Endothelial cell of umbilical vein (primary cell): ENCODE data around the gene PAK6. TPM values are rescaled to one million over a fixed set of nuclear protein-coding genes. Genes with fewer than 3 reads are reported as not detected.

ENCODE experiments used
- BruUV-seq: library from RNA; stranded (reverse); fragments of 400-500 nt; replicated peaks from 2 replicates; lab custom pipeline; 2021; lab: Mats Ljungman, UMichigan
- CTCF ChIA-PET: fragments of 300-600, 350-600 bp; sonication (Branson Sonifier 250); formaldehyde crosslinking; loops from one replicate; lab custom pipeline; 2021; ENCODE audit warnings: antibody characterized with exemption, inconsistent platforms; lab: Charles Lee
- POLR2A ChIA-PET: fragments of 300-600, 350-600 bp; sonication (Branson Sonifier 250); formaldehyde crosslinking; loops from one replicate; lab custom pipeline; 2021; ENCODE audit warnings: antibody characterized with exemption, inconsistent platforms; lab: Charles Lee
- DNase-seq: peaks from one replicate; pipeline ENCODE4 v3.0.0-alpha.2; 2011; ENCODE audit warnings: low read depth, low spot score
- FAIRE-seq: peaks from 2 replicates; lab custom pipeline; 2011; peaks lifted over from hg19 to GRCh38; lab: Jason Lieb, UNC
- H2AFZ ChIP-seq: 2 replicates; pipeline ENCODE4 v1.6.0; 2012; ENCODE audit warnings: low read depth, low read length, control low read depth, inconsistent platforms
- H3K27ac ChIP-seq: 2 replicates; pipeline ENCODE4 v1.5.1; 2011; ENCODE audit warnings: low read depth, mild to moderate bottlenecking, control low read depth, low read length, moderate library complexity; ENCODE audit not compliant: insufficient read depth
- H3K27me3 ChIP-seq, 2 experiments: 2 replicates each; pipeline versions ENCODE4 v1.6.0 to v1.6.1; 2011; ENCODE audit warnings: low read length in 2 of 2, mixed read lengths in 1 of 2; ENCODE audit not compliant: control insufficient read depth in 2 of 2, insufficient read depth in 2 of 2
- H3K36me3 ChIP-seq, 2 experiments: 2 replicates in 1 of 2; 3 replicates in 1 of 2; pipeline ENCODE4 v1.5.1; 2011; ENCODE audit warnings: low read length in 2 of 2, mild to moderate bottlenecking in 1 of 2, moderate library complexity in 1 of 2; ENCODE audit not compliant: control insufficient read depth in 2 of 2, insufficient read depth in 2 of 2; ENCODE audit errors: extremely low read depth in 1 of 2
- H3K4me1 ChIP-seq: 3 replicates; pipeline ENCODE4 v1.5.1; 2011; ENCODE audit warnings: mild to moderate bottlenecking, low read length; ENCODE audit not compliant: control insufficient read depth, insufficient read depth; ENCODE audit errors: extremely low read depth
- H3K4me2 ChIP-seq: 2 replicates; pipeline ENCODE4 v1.6.1; 2011; ENCODE audit warnings: low read length, control low read depth, mixed read lengths; ENCODE audit not compliant: insufficient read depth
- H3K4me3 ChIP-seq, 3 experiments: fragments of 200-600 bp in 1 of 3; sonication (generic), shearing (Covaris generic) in 1 of 3; replicated peaks in 1 of 3; 2 replicates each; pipeline ENCODE4 v1.5.1; 2011 to 2016; ENCODE audit warnings: control low read depth in 3 of 3, low read length in 3 of 3, mild to moderate bottlenecking in 2 of 3, inconsistent platforms in 1 of 3, low read depth in 1 of 3, moderate library complexity in 1 of 3; ENCODE audit not compliant: insufficient read depth in 1 of 3
- H3K79me2 ChIP-seq: 2 replicates; pipeline ENCODE4 v1.6.0; 2012; ENCODE audit warnings: low read length, inconsistent platforms; ENCODE audit not compliant: control insufficient read depth, insufficient read depth
- H3K9ac ChIP-seq: replicated peaks from 2 replicates; pipeline ENCODE3; 2011; ENCODE audit warnings: low read length, control low read depth; ENCODE audit not compliant: insufficient read depth; ENCODE audit errors: extremely low read depth
- H3K9me1 ChIP-seq: replicated peaks from 3 replicates; pipeline ENCODE4 v1.6.0; 2011; ENCODE audit warnings: mild to moderate bottlenecking, low read length; ENCODE audit not compliant: control insufficient read depth, insufficient read depth; ENCODE audit errors: extremely low read depth
- H3K9me3 ChIP-seq: replicated peaks from 2 replicates; pipeline ENCODE4 v1.5.1; 2012; ENCODE audit warnings: low read length, inconsistent platforms; ENCODE audit not compliant: control insufficient read depth, insufficient read depth
- H4K20me1 ChIP-seq: replicated peaks from 2 replicates; pipeline ENCODE3; 2011; ENCODE audit warnings: mild to moderate bottlenecking, low read length; ENCODE audit not compliant: control insufficient read depth, insufficient read depth; ENCODE audit errors: extremely low read depth
- GATA2 ChIP-seq: IDR thresholded peaks from 2 replicates; pipeline ENCODE4 v1.7.0; 2011; ENCODE audit warnings: low read depth, mild to moderate bottlenecking, moderate library complexity, mixed read lengths, low read length; ENCODE audit not compliant: insufficient read length, insufficient read depth
- JUN ChIP-seq: IDR thresholded peaks from 2 replicates; pipeline ENCODE4 v1.6.1; 2011; ENCODE audit warnings: borderline replicate concordance, low read depth; ENCODE audit not compliant: insufficient read length, insufficient read depth
- MYC ChIP-seq: IDR thresholded peaks from one replicate; pipeline ENCODE4 v1.6.1; 2011; ENCODE audit warnings: mild to moderate bottlenecking, low read depth, low read length
- POLR2A ChIP-seq: IDR thresholded peaks from 2 replicates; pipeline ENCODE4 v1.6.1; 2012; ENCODE audit warnings: low read depth, mild to moderate bottlenecking, control low read depth, low read length
- POLR2AphosphoS5 ChIP-seq: IDR thresholded peaks from 2 replicates; pipeline ENCODE4 v1.6.1; 2012; ENCODE audit warnings: low read depth, mild to moderate bottlenecking, control low read depth, low read length, moderate library complexity; ENCODE audit not compliant: insufficient read depth
- dilution Hi-C: fragments of 300-500 bp; cut with MboI; formaldehyde crosslinking; loops from one replicate; pipeline ENCODE4 v1.15.0; 2019; ENCODE audit warnings: low sequenced_read_pairs; ENCODE audit not compliant: extremely low pct_ligation_motif_present
- intact Hi-C: fragments of 100-400 bp; cut with micrococcal nuclease; formaldehyde crosslinking; loops from one replicate; pipeline ENCODE4 v1.10.0; 2022
- polyA plus RNA-seq, 4 experiments: library from polyadenylated mRNA; depleted of rRNA in 3 of 4; stranded (reverse) in 3 of 4; unstranded in 1 of 4; fragments of >200 nt; gene quantifications; 2 replicates each; pipeline versions ENCODE4 v1.2.1 to v1.2.3, GENCODE V29; 2011 to 2012; ENCODE audit warnings: missing spikeins in 1 of 4
- total RNA-seq: library from RNA; stranded (reverse); gene quantifications from 2 replicates; pipeline ENCODE4 v1.2.3, GENCODE V29; 2021
- TF ChIP-seq, protein P1 (sequence below): IDR thresholded peaks from 2 replicates; pipeline ENCODE4 v1.6.1; 2011; ENCODE audit not compliant: insufficient read depth, insufficient read length
- TF ChIP-seq, protein P2 (sequence below), 2 donors: IDR thresholded peaks; 1 replicate in 1 of 2; 2 replicates in 1 of 2; pipeline ENCODE4 v1.5.1; 2011; ENCODE audit warnings: low read length in 2 of 2, mild to moderate bottlenecking in 2 of 2, moderate library complexity in 2 of 2, control low read depth in 1 of 2, inconsistent platforms in 1 of 2, low read depth in 1 of 2; ENCODE audit not compliant: insufficient read depth in 1 of 2; ENCODE audit errors: extremely low read depth in 1 of 2

Gene PAK6
- total and polyA plus RNA-seq, 2 donors (not counting 3 experiments of a cell fraction or from before 2014, with no cell fraction given) = not detected

DNA sequence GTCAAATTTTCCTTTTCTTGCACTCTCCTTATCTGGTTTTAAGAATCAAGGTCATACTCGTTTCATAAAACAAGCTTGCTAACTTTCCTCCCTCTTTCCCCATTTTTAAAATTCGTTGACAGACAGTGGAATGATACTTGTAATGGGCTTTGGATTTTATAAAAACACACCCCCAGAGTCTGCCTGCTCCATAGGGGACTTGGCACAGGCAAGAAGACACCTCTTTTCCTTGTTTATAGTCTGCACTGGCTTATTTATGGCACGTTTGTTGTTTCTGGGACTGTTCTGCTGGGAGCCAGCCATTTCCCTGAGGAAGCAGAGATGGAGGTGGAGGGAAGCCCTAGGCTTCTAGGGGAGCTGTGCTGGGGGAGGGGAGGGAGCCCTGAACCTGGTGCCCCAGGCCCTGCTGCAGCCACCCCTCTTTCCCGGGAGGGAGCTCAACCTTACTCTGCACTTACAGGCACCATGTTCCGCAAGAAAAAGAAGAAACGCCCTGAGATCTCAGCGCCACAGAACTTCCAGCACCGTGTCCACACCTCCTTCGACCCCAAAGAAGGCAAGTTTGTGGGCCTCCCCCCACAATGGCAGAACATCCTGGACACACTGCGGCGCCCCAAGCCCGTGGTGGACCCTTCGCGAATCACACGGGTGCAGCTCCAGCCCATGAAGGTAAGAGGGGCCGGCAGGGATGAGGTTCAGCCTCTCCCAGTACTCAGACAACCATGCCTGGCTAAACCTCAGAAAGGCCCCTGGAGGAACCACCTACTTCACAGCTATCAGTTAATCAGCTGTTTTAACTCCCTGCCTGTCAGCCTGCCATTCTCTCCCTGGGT, 25.7 kb downstream of the PAK6 start:
- Histone ChIP-seq H2AFZ (no peak overlapping the region), H3K79me2 (no peaks in the 10 kb centered on the region), H3K9me1 (no peaks in the 10 kb centered on the region), H4K20me1 (no peaks in the 10 kb centered on the region), H3K4me1 (peaks cover 9% of the 10 kb centered on the region), H3K9ac (no peak overlapping the region), H3K4me3 (no peak overlapping the region), H3K9me3 (no peaks in the 10 kb centered on the region), H3K4me2 (no peak overlapping the region), H3K36me3 (no peaks in the 10 kb centered on the region), H3K27me3 (peaks cover 3 to 7% of the 10 kb centered on the region in 2 experiments), H3K27ac (no peak overlapping the region)
- BruUV-seq = no TSS peak
- POLR2A ChIA-PET = no interaction called here
- dilution Hi-C loops (no loop called here), intact Hi-C loops (no loop called here)
- FAIRE-seq (no peak), DNase-seq (no peak)
- TF ChIP-seq GATA2 (no peak), JUN (no peak), POLR2AphosphoS5 (no peak), POLR2A (no peak), MYC (no peak)
- TF ChIP-seq, protein P1, sequence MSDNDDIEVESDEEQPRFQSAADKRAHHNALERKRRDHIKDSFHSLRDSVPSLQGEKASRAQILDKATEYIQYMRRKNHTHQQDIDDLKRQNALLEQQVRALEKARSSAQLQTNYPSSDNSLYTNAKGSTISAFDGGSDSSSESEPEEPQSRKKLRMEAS = no peak
- CTCF ChIA-PET = interaction anchor here (1.0 to 20.1 kb wide), 8 partner anchors 10 to 74 kb away, joined by 3 to 879 read pairs (median 4); partner anchors contain the start of genes ANKRD63 and PAK6

DNA sequence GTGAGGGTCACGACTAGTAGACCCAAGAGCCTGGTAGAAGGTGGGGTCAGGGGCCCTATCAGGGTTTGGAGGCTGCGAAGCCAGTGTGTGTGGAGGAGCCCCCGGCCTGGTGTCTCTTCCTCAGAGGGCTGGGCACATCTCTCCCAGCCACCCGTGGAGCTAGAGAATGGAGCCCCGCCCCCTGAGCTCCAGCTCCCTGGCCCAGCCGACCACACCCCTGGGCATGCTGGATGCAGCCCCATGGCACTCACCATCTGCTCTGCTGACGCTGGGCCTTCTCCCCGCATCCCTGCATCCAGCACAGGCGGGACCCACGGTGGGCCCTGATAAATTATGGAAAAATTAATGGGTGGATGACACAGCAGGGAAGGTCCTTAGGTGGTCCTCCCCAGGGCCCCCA, 26.5 kb downstream of the PAK6 start:
- DNase-seq = no peak

More for the DNA sequence above, 26.5 kb downstream of the PAK6 start:
- ChIA-PET POLR2A (no interaction called here), CTCF (interaction anchor here (1.1 to 20.1 kb wide), 5 partner anchors 9 to 50 kb away, joined by 3 to 879 read pairs (median 16); partner anchors contain the start of gene PAK6)
- FAIRE-seq = no peak
- intact Hi-C loops = no loop called here
- H3K4me2 ChIP-seq = no peak overlapping the region
- TF ChIP-seq, protein P1 = no peak
- TF ChIP-seq, protein P2, sequence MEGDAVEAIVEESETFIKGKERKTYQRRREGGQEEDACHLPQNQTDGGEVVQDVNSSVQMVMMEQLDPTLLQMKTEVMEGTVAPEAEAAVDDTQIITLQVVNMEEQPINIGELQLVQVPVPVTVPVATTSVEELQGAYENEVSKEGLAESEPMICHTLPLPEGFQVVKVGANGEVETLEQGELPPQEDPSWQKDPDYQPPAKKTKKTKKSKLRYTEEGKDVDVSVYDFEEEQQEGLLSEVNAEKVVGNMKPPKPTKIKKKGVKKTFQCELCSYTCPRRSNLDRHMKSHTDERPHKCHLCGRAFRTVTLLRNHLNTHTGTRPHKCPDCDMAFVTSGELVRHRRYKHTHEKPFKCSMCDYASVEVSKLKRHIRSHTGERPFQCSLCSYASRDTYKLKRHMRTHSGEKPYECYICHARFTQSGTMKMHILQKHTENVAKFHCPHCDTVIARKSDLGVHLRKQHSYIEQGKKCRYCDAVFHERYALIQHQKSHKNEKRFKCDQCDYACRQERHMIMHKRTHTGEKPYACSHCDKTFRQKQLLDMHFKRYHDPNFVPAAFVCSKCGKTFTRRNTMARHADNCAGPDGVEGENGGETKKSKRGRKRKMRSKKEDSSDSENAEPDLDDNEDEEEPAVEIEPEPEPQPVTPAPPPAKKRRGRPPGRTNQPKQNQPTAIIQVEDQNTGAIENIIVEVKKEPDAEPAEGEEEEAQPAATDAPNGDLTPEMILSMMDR (IDR thresholded peaks at IDR 0.05; ENCODE audit: extremely low read depth in 1 of 2, insufficient read depth in 1 of 2, low read depth in 1 of 2, low read length in 2 of 2) = no peak
- no peak overlapping the region for H3K4me3 ChIP-seq
- no peaks in the 10 kb centered on the region for H4K20me1 ChIP-seq
- H3K4me1 ChIP-seq = peaks cover 9% of the 10 kb centered on the region
- dilution Hi-C loops = no loop called here
- no peak overlapping the region for H3K9ac ChIP-seq
- H3K9me1 ChIP-seq = no peaks in the 10 kb centered on the region
- H3K9me3 ChIP-seq = no peaks in the 10 kb centered on the region
- peaks cover 3 to 5% of the 10 kb centered on the region in 2 experiments for H3K27me3 ChIP-seq
- H3K27ac ChIP-seq = no peak overlapping the region
- H2AFZ ChIP-seq = no peak overlapping the region
- H3K79me2 ChIP-seq = no peaks in the 10 kb centered on the region
- no peaks in the 10 kb centered on the region for H3K36me3 ChIP-seq
- BruUV-seq = no TSS peak
